OCI-LY7 (cell line): Measurements from ENCODE around the gene JMJD4. TPM values are rescaled to one million over a fixed set of nuclear protein-coding genes. Genes with fewer than 3 reads are reported as not detected.

Experiments
- BruUV-seq: library from RNA; stranded (reverse); fragments of 400-500 nt; replicated peaks from 2 replicates; lab custom pipeline; 2021; lab: Mats Ljungman, UMichigan
- CTCF ChIA-PET: fragments of 300-600 bp; sonication (Branson Sonifier 250); formaldehyde crosslinking; loops from one replicate; lab custom pipeline; 2022; ENCODE audit warnings: antibody characterized with exemption; ENCODE audit not compliant: unreplicated experiment; lab: Charles Lee
- POLR2A ChIA-PET: fragments of 300-600 bp; sonication (Branson Sonifier 250); formaldehyde crosslinking; loops from one replicate; lab custom pipeline; 2022; ENCODE audit warnings: antibody characterized with exemption; lab: Charles Lee
- DNase-seq: peaks from one replicate; pipeline ENCODE4 v3.0.0-alpha.2; 2015; ENCODE audit warnings: low spot score
- H2AFZ ChIP-seq: fragments of 200-600 bp; sonication (generic), shearing (Covaris generic); 2 replicates; pipeline ENCODE4 v1.6.1; 2014; ENCODE audit warnings: mild to moderate bottlenecking, antibody characterized with exemption, low read length, moderate library complexity
- H3K27ac ChIP-seq: fragments of 200-600 bp; sonication (generic); 2 replicates; pipeline ENCODE4 v1.5.1; 2014; ENCODE audit warnings: mixed run types, low read depth, mild to moderate bottlenecking, moderate library complexity, low read length, inconsistent platforms; ENCODE audit not compliant: poor library complexity, severe bottlenecking
- H3K36me3 ChIP-seq: fragments of 200-600 bp; sonication (generic); 2 replicates; pipeline ENCODE4 v1.6.1; 2014; ENCODE audit warnings: mild to moderate bottlenecking, antibody characterized with exemption, low read length, moderate library complexity, mixed read lengths; ENCODE audit not compliant: insufficient read depth
- H3K4me1 ChIP-seq: fragments of 200-600 bp; sonication (generic); 2 replicates; pipeline ENCODE4 v1.5.1; 2014; ENCODE audit warnings: mild to moderate bottlenecking, low read length; ENCODE audit not compliant: insufficient read depth, poor library complexity, severe bottlenecking
- H3K4me2 ChIP-seq: fragments of 200-600 bp; sonication (generic); 2 replicates; pipeline ENCODE4 v1.6.1; 2014; ENCODE audit warnings: mild to moderate bottlenecking, low read length
- H3K4me3 ChIP-seq: fragments of 200-600 bp; sonication (generic); 2 replicates; pipeline ENCODE4 v1.5.1; 2014; ENCODE audit warnings: mild to moderate bottlenecking, low read depth, low read length; ENCODE audit not compliant: poor library complexity, severe bottlenecking
- H3K79me2 ChIP-seq: fragments of 200-600 bp; sonication (generic); 2 replicates; pipeline ENCODE4 v1.6.1; 2016; ENCODE audit warnings: low read depth, mild to moderate bottlenecking, low read length, moderate library complexity, mixed read lengths; ENCODE audit not compliant: insufficient read depth
- H3K9me2 ChIP-seq: fragments of 200-600 bp; sonication (generic); 2 replicates; pipeline ENCODE4 v1.6.1; 2016; ENCODE audit warnings: mild to moderate bottlenecking, low read length, mixed read lengths; ENCODE audit not compliant: insufficient read depth
- H3K9me3 ChIP-seq: fragments of 200-600 bp; sonication (generic); 2 replicates; pipeline ENCODE4 v1.6.1; 2014; ENCODE audit warnings: mild to moderate bottlenecking, mixed run types, low read length, mixed read lengths
- H4K20me1 ChIP-seq: fragments of 200-600 bp; sonication (generic); 2 replicates; pipeline ENCODE4 v1.6.1; 2014; ENCODE audit warnings: mild to moderate bottlenecking, antibody characterized with exemption, low read length, moderate library complexity, mixed read lengths; ENCODE audit not compliant: insufficient read depth
- EZH2phosphoT487 ChIP-seq: fragments of 200-600 bp; sonication (generic); IDR thresholded peaks from 2 replicates; pipeline ENCODE4 v1.6.1; 2018; ENCODE audit warnings: low read depth, borderline replicate concordance, mild to moderate bottlenecking, mixed run types, antibody characterized with exemption, low read length, moderate library complexity, mixed read lengths
- intact Hi-C: fragments of 100-400 bp; cut with micrococcal nuclease; formaldehyde crosslinking; loops from one replicate; pipeline ENCODE4 v1.10.0; 2022; ENCODE audit not compliant: unreplicated experiment
- total RNA-seq, 2 experiments: library from RNA; depleted of rRNA in 1 of 2; stranded (reverse); fragments of >200 nt in 1 of 2; shearing (Covaris generic) in 1 of 2; gene quantifications; 2 replicates each; pipeline ENCODE4 v1.2.3, GENCODE V29; 2014 to 2022
- TF ChIP-seq, protein P1 (sequence below): fragments of 200-600 bp; sonication (generic); conservative IDR thresholded peaks from 2 replicates; pipeline ENCODE4 v1.5.1; 2014; ENCODE audit warnings: mild to moderate bottlenecking, antibody characterized with exemption, low read length, moderate library complexity, mixed read lengths

Gene JMJD4
- total RNA-seq, 2 experiments from 2014 or later = 27.8 to 41.8 TPM

DNA sequence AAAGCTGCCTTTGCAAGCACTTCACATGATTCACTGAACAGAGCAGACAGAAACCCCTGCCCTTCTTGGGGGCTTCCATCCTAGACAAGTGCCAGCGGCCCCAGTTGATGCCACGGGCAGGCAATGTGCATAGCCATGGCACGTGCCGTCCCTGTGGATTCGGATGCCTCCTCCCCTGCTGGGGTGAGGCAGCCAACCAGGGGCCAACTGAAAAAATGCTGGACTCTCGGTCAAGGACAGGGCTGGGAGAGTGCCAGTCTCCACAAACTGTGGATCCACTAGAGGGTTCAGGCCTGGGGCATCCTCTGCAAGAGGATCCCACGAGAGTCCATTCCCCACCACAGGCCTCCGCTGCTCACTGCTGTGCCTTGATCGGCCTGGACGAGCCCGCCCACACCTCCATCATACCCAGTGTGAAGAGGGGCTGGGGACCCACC, 3.8 kb downstream of the JMJD4 start:
- no TSS peak for BruUV-seq

DNA sequence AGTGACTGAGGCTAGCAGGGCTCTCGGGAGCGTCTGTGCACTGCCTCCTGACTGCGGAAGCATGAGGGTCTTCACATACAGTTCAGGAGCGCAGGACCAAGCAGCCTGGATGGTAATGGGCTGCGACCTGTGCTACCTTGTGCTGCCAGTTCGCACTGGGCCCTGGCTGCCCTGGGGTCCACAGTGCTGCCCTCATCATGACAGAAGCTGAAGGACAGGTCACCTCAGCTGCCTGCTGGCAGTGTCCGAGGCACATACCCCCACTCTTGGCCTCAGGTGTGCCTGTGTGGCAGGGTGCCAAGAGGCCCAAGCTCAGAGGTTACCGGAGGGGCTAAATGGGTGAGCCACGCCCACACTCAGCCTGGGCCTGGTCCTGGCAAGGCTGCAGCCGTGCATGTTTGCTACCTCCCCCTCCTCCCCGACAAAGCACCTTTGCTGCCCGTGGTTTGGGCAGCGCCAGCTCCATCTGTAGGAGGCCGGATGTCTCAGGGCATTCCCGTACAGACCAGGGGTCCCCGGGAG, 4.4 kb downstream of the JMJD4 start:
- H3K9me2 ChIP-seq = no peaks in the 10 kb centered on the region
- POLR2A ChIA-PET = interaction anchor here (0.5 to 0.7 kb wide), 2 partner anchors 363 to 971 kb away, joined by 3 read pairs; no protein-coding TSS in a partner anchor
- H3K27ac ChIP-seq = no peak overlapping the region
- BruUV-seq = no TSS peak
- no peak overlapping the region for H3K4me3 ChIP-seq
- no peak overlapping the region for H3K4me2 ChIP-seq
- peaks cover 17% of the 10 kb centered on the region for H3K79me2 ChIP-seq
- peaks cover 24% of the 10 kb centered on the region for H3K36me3 ChIP-seq
- no peaks in the 10 kb centered on the region for H3K9me3 ChIP-seq
- DNase-seq = no peak
- CTCF ChIA-PET = interaction anchor here (0.9 kb wide), 1 partner anchor 14 kb away, joined by 4 read pairs; no protein-coding TSS in a partner anchor
- H4K20me1 ChIP-seq = peaks cover 5% of the 10 kb centered on the region; the same call in 1 of the 2 replicates
- H2AFZ ChIP-seq = no peak overlapping the region
- H3K4me1 ChIP-seq = peaks cover 39% of the 10 kb centered on the region
- TF ChIP-seq, protein P1, sequence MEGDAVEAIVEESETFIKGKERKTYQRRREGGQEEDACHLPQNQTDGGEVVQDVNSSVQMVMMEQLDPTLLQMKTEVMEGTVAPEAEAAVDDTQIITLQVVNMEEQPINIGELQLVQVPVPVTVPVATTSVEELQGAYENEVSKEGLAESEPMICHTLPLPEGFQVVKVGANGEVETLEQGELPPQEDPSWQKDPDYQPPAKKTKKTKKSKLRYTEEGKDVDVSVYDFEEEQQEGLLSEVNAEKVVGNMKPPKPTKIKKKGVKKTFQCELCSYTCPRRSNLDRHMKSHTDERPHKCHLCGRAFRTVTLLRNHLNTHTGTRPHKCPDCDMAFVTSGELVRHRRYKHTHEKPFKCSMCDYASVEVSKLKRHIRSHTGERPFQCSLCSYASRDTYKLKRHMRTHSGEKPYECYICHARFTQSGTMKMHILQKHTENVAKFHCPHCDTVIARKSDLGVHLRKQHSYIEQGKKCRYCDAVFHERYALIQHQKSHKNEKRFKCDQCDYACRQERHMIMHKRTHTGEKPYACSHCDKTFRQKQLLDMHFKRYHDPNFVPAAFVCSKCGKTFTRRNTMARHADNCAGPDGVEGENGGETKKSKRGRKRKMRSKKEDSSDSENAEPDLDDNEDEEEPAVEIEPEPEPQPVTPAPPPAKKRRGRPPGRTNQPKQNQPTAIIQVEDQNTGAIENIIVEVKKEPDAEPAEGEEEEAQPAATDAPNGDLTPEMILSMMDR = 0 out of 2 replicates have a peak, but pooled peaks have one; percentile 40
- TF ChIP-seq EZH2phosphoT487 = no peak
- intact Hi-C loops = no loop called here

More for the DNA sequence above, 3.8 kb downstream of the JMJD4 start:
- Histone ChIP-seq H2AFZ (no peak overlapping the region), H3K9me3 (no peaks in the 10 kb centered on the region), H4K20me1 (peaks cover 5% of the 10 kb centered on the region; the same call in 1 of the 2 replicates), H3K79me2 (peaks cover 22% of the 10 kb centered on the region), H3K36me3 (peaks cover 24% of the 10 kb centered on the region), H3K4me2 (no peak overlapping the region), H3K27ac (no peak overlapping the region), H3K4me3 (no peak overlapping the region), H3K4me1 (peaks cover 44% of the 10 kb centered on the region), H3K9me2 (no peaks in the 10 kb centered on the region)
- ChIA-PET POLR2A (no interaction called here), CTCF (interaction anchor here (0.9 kb wide), 1 partner anchor 14 kb away, joined by 4 read pairs; no protein-coding TSS in a partner anchor)
- no peak for DNase-seq
- intact Hi-C loops = no loop called here
- TF ChIP-seq, protein P1 = no peak
- no peak for TF ChIP-seq EZH2phosphoT487
